G401.6 (cell line): ENCODE measurements around the gene KRTCAP2.

ENCODE experiments used
- FAIRE-seq: peaks from 2 replicates; lab custom pipeline; 2012; peaks lifted over from hg19 to GRCh38; lab: Jason Lieb, UNC

KRTCAP2 gene

DNA sequence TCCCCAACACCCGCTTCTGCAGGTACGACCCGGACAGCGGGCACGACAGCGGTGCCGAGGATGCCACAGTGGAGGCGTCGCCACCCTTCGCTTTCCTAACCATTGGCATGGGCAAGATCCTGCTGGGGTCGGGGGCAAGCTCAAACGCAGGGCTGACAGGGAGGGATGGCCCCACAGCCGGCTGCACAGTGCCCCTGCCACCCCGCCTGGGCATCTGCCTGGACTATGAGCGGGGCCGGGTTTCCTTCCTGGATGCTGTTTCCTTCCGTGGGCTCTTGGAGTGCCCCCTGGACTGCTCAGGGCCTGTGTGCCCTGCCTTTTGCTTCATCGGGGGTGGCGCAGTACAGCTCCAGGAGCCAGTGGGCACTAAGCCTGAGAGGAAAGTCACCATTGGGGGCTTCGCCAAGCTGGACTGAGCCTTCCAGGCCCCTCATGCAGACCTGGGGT is 10.7 kb upstream of the KRTCAP2 start:
- FAIRE-seq: no peak

GRCh38 chr1:155182052-155182550 is 9.0 kb upstream of the KRTCAP2 start:
- no peak for FAIRE-seq

GRCh38 chr1:155181371-155182051 is 8.4 kb upstream of the KRTCAP2 start:
- FAIRE-seq: no peak

DNA sequence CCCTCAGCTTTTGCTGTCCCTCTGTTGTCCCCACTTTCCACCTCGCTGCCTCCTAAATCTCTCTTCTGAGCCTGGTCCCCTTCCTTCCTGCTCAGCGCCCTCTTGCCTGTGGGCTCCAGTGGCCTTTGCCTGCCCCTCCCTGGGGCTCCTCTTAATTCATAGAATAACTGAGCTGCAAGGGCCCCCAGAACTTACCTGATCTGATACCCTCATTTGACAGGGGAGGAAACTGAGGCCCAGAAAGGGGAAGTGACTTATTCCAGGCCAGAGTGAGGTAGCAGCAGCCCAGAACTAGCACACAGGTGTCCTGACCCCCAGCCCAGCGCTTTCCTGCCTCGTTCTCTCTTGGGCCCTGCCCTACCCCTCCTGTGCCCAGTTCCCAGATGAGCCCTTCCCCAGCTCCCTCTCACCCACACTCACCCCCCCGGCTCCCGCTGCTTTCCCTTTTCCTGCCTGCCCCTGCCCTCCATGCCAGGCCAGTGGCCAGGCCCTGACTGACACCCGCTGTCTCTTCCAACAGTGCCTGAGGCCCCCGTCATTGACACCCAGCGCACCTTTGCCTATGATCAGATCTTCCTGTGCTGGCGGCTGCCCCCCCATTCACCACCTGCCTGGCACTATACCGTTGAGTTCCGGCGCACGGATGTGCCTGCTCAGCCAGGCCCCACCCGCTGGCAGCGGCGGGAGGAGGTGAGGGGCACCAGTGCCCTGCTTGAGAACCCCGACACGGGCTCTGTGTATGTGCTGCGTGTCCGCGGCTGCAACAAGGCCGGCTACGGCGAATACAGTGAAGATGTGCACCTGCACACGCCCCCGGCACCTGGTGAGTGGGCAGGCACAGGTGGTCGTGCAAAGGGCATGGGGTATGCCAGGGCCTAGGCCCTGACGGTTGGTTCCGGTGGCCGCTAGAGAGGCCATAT is 6.3 kb upstream of the KRTCAP2 start:
- FAIRE-seq: no peak

- no peak for FAIRE-seq
Measured at GRCh38 chr1:155178441-155179111, 5.5 kb upstream of the KRTCAP2 start.

GRCh38 chr1:155177918-155178281 is 4.8 kb upstream of the KRTCAP2 start:
- no peak for FAIRE-seq

DNA sequence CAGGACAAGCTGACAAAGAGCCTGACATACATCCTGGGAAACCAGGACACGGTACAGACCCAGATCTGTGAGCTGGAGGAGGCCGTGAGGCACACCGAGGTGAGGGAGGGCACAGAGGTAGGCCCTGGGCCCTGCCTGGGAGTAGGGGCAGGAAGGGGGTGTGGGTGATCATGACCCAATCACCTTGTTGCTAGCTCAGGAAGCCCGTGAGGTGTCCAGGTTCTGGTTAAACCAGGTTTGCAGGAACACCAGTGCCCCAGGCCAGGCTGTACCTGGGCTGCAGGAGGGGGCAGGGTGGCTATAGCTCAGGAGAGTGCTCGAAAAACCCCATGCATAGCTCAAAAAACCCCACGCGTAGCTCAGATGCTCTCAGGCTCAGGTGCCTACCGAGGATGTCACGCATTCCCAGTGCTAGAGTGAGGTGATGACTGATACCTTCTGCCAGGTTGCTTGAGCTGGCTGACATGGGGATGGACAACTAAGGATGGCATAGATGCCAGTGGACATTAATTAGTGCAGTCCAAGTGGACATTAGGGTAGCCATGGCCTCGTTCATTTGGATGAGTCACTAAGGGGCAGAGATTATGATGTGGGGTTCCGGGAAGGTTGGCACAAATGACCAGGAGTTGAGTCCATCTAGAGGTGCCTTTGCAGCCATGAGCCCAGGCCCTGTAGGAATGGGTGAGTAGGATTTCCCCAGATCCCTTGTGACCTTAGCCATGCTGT is 4.3 kb upstream of the KRTCAP2 start:
- no peak for FAIRE-seq

- no peak for FAIRE-seq
Measured at GRCh38 chr1:155176544-155177071, 3.5 kb upstream of the KRTCAP2 start.

- FAIRE-seq: no peak
Measured at GRCh38 chr1:155175927-155176371, 2.8 kb upstream of the KRTCAP2 start.

- FAIRE-seq: no peak
Measured at GRCh38 chr1:155175281-155175926, 2.3 kb upstream of the KRTCAP2 start.

GRCh38 chr1:155174324-155175280 is 1.5 kb upstream of the KRTCAP2 start:
- no peak for FAIRE-seq

DNA sequence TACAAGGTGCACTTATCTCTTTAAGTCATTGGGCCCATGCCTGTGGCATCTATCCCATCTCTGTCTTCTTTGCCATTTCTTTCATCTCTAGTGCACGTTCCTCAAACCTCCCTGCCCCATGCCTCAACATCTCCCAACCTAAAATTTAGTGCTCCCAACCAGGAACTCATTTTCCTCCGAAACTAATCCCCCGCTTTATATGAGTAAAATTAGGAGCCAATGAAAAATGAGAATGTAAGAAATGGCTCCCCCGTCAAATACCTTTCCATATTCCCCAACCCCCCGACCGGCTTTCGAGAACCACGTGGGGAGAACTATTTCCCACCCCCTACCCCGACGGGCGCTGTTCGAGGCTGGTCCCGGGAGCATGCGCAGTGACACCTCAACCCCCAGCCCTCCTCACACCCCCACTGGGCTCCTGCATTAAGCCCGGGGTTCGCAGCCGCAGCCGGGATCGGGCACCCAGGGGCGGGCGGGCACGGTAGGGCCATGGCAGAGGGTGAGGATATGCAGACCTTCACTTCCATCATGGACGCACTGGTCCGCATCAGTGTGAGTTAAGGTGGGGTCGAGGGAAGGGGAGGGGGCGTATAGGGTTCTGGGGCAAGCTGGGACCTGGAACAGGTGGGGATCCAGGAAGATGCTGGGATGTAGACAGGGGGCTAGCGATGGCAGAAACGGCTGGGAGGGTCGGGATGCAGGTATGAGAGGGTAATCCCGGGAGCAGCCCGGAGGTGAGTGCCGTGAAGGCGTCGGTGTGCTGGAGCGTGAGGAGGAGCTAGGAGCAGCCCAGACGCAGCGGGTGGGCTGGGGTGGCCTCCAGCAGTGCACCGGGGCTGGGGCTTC is 597 bp upstream of the KRTCAP2 start, which contains the start of gene TRIM46:
TSS of gene TRIM46 (plus strand) at position 372 of the 846 bp plus-strand sequence. CDS start at position 490, 118 bp downstream.
- FAIRE-seq: peak; percentile 73

DNA sequence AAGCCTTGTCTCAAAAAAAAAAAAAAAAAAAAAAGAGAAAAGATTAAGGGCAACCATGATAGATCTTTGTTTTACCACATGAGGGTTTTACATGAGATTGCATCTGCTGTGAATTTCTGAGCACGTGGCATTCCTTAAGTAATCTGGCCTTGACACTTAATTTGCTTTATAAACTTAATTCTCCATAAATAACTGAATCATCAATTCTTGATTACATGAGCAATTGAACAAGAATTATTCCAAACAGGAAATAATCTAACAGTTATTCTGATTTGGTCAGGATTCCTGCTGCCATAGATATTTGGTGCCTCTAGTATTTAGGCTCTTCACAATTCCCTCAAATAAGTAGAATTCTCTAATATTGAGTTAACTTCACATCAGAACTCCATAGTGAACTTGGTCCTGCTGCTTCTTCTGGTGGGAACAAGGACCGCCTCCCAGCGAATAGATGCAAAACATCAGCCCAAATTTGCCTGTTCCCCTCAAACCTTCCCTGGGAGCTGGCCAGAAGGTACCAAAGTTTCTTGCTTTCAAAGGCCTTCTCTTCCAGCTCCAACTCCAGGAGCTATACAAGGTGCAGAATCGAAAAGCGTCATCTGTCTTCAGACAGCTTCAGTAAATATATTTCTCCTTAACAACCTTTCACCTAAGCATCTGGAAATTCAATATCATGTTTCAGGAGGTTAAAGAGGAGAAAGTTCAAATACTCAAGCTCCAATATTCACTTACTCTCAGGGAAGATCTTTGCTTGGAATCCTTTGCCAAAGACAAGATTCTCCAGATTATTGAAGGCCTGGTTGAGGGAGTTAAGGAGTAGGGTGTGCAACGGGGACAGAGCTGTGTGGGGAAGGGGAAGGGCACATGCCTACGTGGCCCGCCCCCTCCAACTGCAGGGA is 1.0 kb downstream of the KRTCAP2 start:
- FAIRE-seq: no peak

DNA sequence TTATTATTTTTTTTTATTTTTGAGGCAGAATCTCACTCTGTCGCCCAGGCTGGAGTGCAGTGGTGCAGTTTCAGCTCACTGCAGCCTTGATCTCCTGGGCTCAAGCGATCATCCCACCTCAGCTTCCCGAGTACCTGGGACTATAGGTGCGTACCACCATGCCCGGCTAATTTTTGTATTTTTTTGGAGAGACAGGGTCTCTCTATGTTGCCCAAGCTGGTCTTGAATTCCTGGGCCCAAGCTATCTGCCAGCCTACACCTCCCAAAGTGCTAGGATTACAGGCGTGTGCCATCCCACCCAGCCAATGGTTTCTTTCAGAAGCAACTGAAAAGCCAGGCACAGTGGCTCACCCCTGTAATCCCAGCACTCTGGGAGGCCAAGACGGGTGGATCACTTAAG is 2.3 kb downstream of the KRTCAP2 start:
- FAIRE-seq: no peak

GRCh38 chr1:155170101-155170785 is 2.9 kb downstream of the KRTCAP2 start:
- FAIRE-seq: no peak

DNA sequence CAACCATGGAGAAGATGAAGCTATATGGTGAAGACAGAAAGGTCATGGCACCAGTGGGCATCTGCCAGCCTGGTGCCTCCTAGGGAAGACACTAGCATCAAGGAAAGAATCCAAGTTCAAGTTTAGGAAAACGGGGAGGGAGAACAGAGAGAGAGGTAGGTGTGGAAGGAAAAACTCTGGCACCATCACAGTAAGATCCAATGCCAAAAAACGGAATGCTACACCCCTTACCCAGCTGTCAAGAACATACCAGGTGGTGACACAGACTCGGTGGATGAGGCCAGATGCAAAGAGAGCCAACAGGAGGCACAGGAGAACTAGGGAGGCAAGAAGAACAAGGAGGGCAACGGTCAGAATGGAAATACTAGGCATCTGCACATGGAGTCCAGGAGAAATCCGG is 3.6 kb downstream of the KRTCAP2 start:
- no peak for FAIRE-seq
